Renal pelvis (tissue), 4 donors: ENCODE data around the gene NME7. TPM values are rescaled to one million over a fixed set of nuclear protein-coding genes. Genes with fewer than 3 reads are reported as not detected.
"Not testable (repeated sequence)": the region's sequence is repeated elsewhere in the genome, so short reads cannot be mapped to it uniquely, and the experiment has no call there.

Experiments used
- DNase-seq: peaks from one replicate; pipeline ENCODE4 v3.0.0-alpha.2; 2013
- polyA plus RNA-seq, 3 donors: library from polyadenylated mRNA; unstranded; fragments of 120-200 nt; gene quantifications; one replicate each; pipeline ENCODE4 v1.2.1, GENCODE V29; 2013; ENCODE audit not compliant: insufficient read length in 3 of 3

The NME7 gene
- polyA plus RNA-seq, 3 donors, result 93.6 to 106 (median 94.1) TPM

- no peak for DNase-seq
These were observed 234.9 kb downstream of the NME7 start for GRCh38 chr1:169132512-169133227.

GRCh38 chr1:169130683-169131082, 236.9 kb downstream of the NME7 start:
- no peak for DNase-seq

- DNase-seq, result no peak
These were observed 238.3 kb downstream of the NME7 start for GRCh38 chr1:169129109-169129784.

GRCh38 chr1:169128562-169128961, 239.0 kb downstream of the NME7 start:
- no peak for DNase-seq

- no peak for DNase-seq
These were observed 240.3 kb downstream of the NME7 start for GRCh38 chr1:169127305-169127704.

- no peak for DNase-seq
These were observed 241.3 kb downstream of the NME7 start for GRCh38 chr1:169126335-169126734.

- not testable (repeated sequence) for DNase-seq
These were observed 242.0 kb downstream of the NME7 start for GRCh38 chr1:169125597-169125996.

GRCh38 chr1:169124459-169124858, 243.1 kb downstream of the NME7 start:
- DNase-seq, result peak; percentile 61

- no peak for DNase-seq
These were observed 244.6 kb downstream of the NME7 start for GRCh38 chr1:169122976-169123375.

GRCh38 chr1:169121146-169121923, 246.3 kb downstream of the NME7 start:
- no peak for DNase-seq

- DNase-seq, result no peak
These were observed 247.5 kb downstream of the NME7 start for GRCh38 chr1:169120066-169120465.

- DNase-seq, result no peak
These were observed 248.2 kb downstream of the NME7 start for GRCh38 chr1:169119405-169119804.

GRCh38 chr1:169118227-169118626, 249.4 kb downstream of the NME7 start:
- no peak for DNase-seq

GRCh38 chr1:169117599-169117998, 250.0 kb downstream of the NME7 start:
- DNase-seq, result no peak

GRCh38 chr1:169117014-169117413, 250.6 kb downstream of the NME7 start:
- DNase-seq, result no peak

GRCh38 chr1:169115891-169116585, 251.6 kb downstream of the NME7 start:
- DNase-seq, result no peak

- no peak for DNase-seq
These were observed 253.9 kb downstream of the NME7 start for GRCh38 chr1:169113613-169114119.

- DNase-seq, result no peak
These were observed 255.4 kb downstream of the NME7 start for GRCh38 chr1:169112241-169112640.

GRCh38 chr1:169111472-169111871, 256.1 kb downstream of the NME7 start:
- no peak for DNase-seq

GRCh38 chr1:169110689-169111447, 256.7 kb downstream of the NME7 start:
- no peak for DNase-seq

- no peak for DNase-seq
These were observed 257.4 kb downstream of the NME7 start for GRCh38 chr1:169110236-169110635.
